H9 (cell line): ENCODE measurements around the gene CD1D. TPM values are rescaled to one million over a fixed set of nuclear protein-coding genes. Genes with fewer than 3 reads are reported as not detected.

ENCODE experiments used
- DNase-seq: peaks from one replicate; pipeline ENCODE4 v3.0.0-alpha.2; 2017
- H2AFZ ChIP-seq: one replicate; pipeline ENCODE4 v1.6.1; 2013; ENCODE audit warnings: mild to moderate bottlenecking, low read length, control low read depth, moderate library complexity
- H2AK5ac ChIP-seq: 2 replicates; pipeline ENCODE4 v1.6.1; 2013; ENCODE audit warnings: low read length, control low read depth, mixed read lengths; ENCODE audit not compliant: insufficient read length
- H2BK120ac ChIP-seq: one replicate; pipeline ENCODE4 v1.6.1; 2013; ENCODE audit warnings: low read depth, mild to moderate bottlenecking, low read length, control low read depth, inconsistent platforms; ENCODE audit not compliant: poor library complexity, severe bottlenecking
- H2BK12ac ChIP-seq: 2 replicates; pipeline ENCODE4 v1.6.1; 2013; ENCODE audit warnings: low read length, control low read depth, mixed read lengths, low read depth; ENCODE audit not compliant: insufficient read length
- H2BK15ac ChIP-seq: 2 replicates; pipeline ENCODE4 v1.6.1; 2013; ENCODE audit warnings: low read depth, low read length, control low read depth
- H2BK20ac ChIP-seq: one replicate; pipeline ENCODE4 v1.6.1; 2013; ENCODE audit warnings: low read depth, mild to moderate bottlenecking, low read length, control low read depth, inconsistent platforms; ENCODE audit not compliant: poor library complexity, severe bottlenecking
- H2BK5ac ChIP-seq: 2 replicates; pipeline ENCODE4 v1.6.1; 2013; ENCODE audit warnings: low read length, control low read depth, mixed read lengths; ENCODE audit not compliant: insufficient read length
- H3K14ac ChIP-seq: 2 replicates; pipeline ENCODE4 v1.6.1; 2013; ENCODE audit warnings: low read length, control low read depth; ENCODE audit not compliant: insufficient read depth
- H3K18ac ChIP-seq: 2 replicates; pipeline ENCODE4 v1.6.1; 2013; ENCODE audit warnings: low read depth, mild to moderate bottlenecking, mixed read lengths, low read length, control low read depth; ENCODE audit not compliant: insufficient read length
- H3K23ac ChIP-seq: 2 replicates; pipeline ENCODE4 v1.6.1; 2013; ENCODE audit warnings: low read length, control low read depth, mixed read lengths, low read depth; ENCODE audit not compliant: insufficient read length
- H3K23me2 ChIP-seq: 2 replicates; pipeline ENCODE4 v1.6.1; 2013; ENCODE audit warnings: low read depth, mild to moderate bottlenecking, mixed read lengths, low read length, control low read depth; ENCODE audit not compliant: insufficient read length, poor library complexity, severe bottlenecking
- H3K27ac ChIP-seq: 2 replicates; pipeline ENCODE4 v1.5.1; 2013; ENCODE audit warnings: low read length, control low read depth, mixed read lengths, low read depth; ENCODE audit not compliant: insufficient read length
- H3K27me3 ChIP-seq: 2 replicates; pipeline ENCODE4 v1.6.1; 2013; ENCODE audit warnings: low read length, control low read depth, inconsistent platforms; ENCODE audit not compliant: insufficient read depth
- H3K4ac ChIP-seq: 2 replicates; pipeline ENCODE4 v1.6.1; 2013; ENCODE audit warnings: low read depth, mild to moderate bottlenecking, control low read depth, inconsistent platforms, low read length, moderate library complexity
- H3K4me1 ChIP-seq: 2 replicates; pipeline ENCODE4 v1.6.1; 2013; ENCODE audit warnings: low read length, control low read depth, inconsistent platforms; ENCODE audit not compliant: insufficient read depth
- H3K4me2 ChIP-seq: 2 replicates; pipeline ENCODE4 v1.6.1; 2013; ENCODE audit warnings: low read length, control low read depth, mixed read lengths; ENCODE audit not compliant: insufficient read length, insufficient read depth
- H3K56ac ChIP-seq: 2 replicates; pipeline ENCODE4 v1.6.1; 2013; ENCODE audit warnings: low read depth, mild to moderate bottlenecking, mixed read lengths, low read length, control low read depth; ENCODE audit not compliant: insufficient read length
- H3K79me1 ChIP-seq: 2 replicates; pipeline ENCODE4 v1.6.1; 2013; ENCODE audit warnings: low read depth, mild to moderate bottlenecking, moderate library complexity, low read length, control low read depth, inconsistent platforms; ENCODE audit not compliant: insufficient read depth, poor library complexity, severe bottlenecking
- H3K79me2 ChIP-seq: 2 replicates; pipeline ENCODE4 v1.6.1; 2013; ENCODE audit warnings: low read length, control low read depth, inconsistent platforms; ENCODE audit not compliant: insufficient read depth
- H3K9ac ChIP-seq: 2 replicates; pipeline ENCODE4 v1.6.1; 2013; ENCODE audit warnings: low read length, control low read depth, mixed read lengths; ENCODE audit not compliant: insufficient read length; ENCODE audit errors: extremely low read depth
- H3K9me3 ChIP-seq: one replicate; pipeline ENCODE4 v1.6.1; 2013; ENCODE audit warnings: low read depth, low read length, inconsistent platforms; ENCODE audit not compliant: control insufficient read depth
- H3T11ph ChIP-seq: one replicate; pipeline ENCODE4 v1.6.1; 2013; ENCODE audit warnings: mild to moderate bottlenecking, low read length, control low read depth, inconsistent platforms
- H4K20me1 ChIP-seq: one replicate; pipeline ENCODE4 v1.6.1; 2013; ENCODE audit not compliant: control insufficient read depth, insufficient read length, insufficient read depth
- H4K5ac ChIP-seq: 2 replicates; pipeline ENCODE4 v1.6.1; 2013; ENCODE audit warnings: low read depth, mild to moderate bottlenecking, mixed read lengths, low read length, control low read depth; ENCODE audit not compliant: insufficient read length
- H4K8ac ChIP-seq: replicated peaks from 2 replicates; pipeline ENCODE4 v1.6.1; 2013; ENCODE audit warnings: low read length, control low read depth, mixed read lengths, low read depth; ENCODE audit not compliant: insufficient read length
- H4K91ac ChIP-seq: 2 replicates; pipeline ENCODE4 v1.6.1; 2013; ENCODE audit warnings: low read depth, mild to moderate bottlenecking, moderate library complexity, mixed read lengths, low read length, control low read depth; ENCODE audit not compliant: insufficient read length
- H3K27ac Mint-ChIP-seq, 3 experiments: 2 replicates in 2 of 3; 3 replicates in 1 of 3; pipeline ENCODE4 v1.8.0; 2020 to 2021; ENCODE audit warnings: mixed read lengths in 3 of 3, mild to moderate bottlenecking in 1 of 3, moderate library complexity in 1 of 3
- H3K27me3 Mint-ChIP-seq: 2 replicates; pipeline ENCODE4 v1.8.0; 2021; ENCODE audit warnings: low read depth, mild to moderate bottlenecking, moderate library complexity, mixed read lengths
- H3K36me3 Mint-ChIP-seq, 3 experiments: 2 replicates in 2 of 3; 3 replicates in 1 of 3; pipeline ENCODE4 v1.8.0; 2020 to 2021; ENCODE audit warnings: low read depth in 3 of 3, mixed read lengths in 3 of 3; ENCODE audit not compliant: insufficient read depth in 1 of 3
- H3K4me1 Mint-ChIP-seq, 2 experiments: 2 replicates each; pipeline ENCODE4 v1.8.0; 2020; ENCODE audit warnings: mixed read lengths in 2 of 2
- H3K4me3 Mint-ChIP-seq, 2 experiments: 2 replicates in 1 of 2; 3 replicates in 1 of 2; pipeline ENCODE4 v1.8.0; 2020 to 2021; ENCODE audit warnings: mild to moderate bottlenecking in 2 of 2, mixed read lengths in 2 of 2, moderate library complexity in 1 of 2
- H3K9me3 Mint-ChIP-seq, 2 experiments: 2 replicates in 1 of 2; 3 replicates in 1 of 2; pipeline ENCODE4 v1.8.0; 2020; ENCODE audit warnings: mild to moderate bottlenecking in 2 of 2, mixed read lengths in 2 of 2, moderate library complexity in 1 of 2
- WGBS: extraction: QIAGEN DNeasy Blood & Tissue Kit; methylation state at CpG from one replicate; pipeline ENCODE4 v1.1.7; 2013; ENCODE audit warnings: missing lambda C conversion rate, low lambda C conversion rate, mixed read lengths; ENCODE audit not compliant: insufficient read length; ENCODE audit errors: extremely low coverage; 5-methylcytosine and 5-hydroxymethylcytosine counted together
- total RNA-seq: library from RNA; stranded (reverse); gene quantifications from 2 replicates; pipeline ENCODE4 v1.2.1, GENCODE V29; 2021
- TF ChIP-seq, protein P1 (sequence below): fragments of 200-600 bp; sonication (generic); conservative IDR thresholded peaks from 3 replicates; pipeline ENCODE4 v1.8.0; 2021; ENCODE audit warnings: antibody characterized with exemption, mild to moderate bottlenecking

CD1D gene
- total RNA-seq, 1 experiment from 2014 or later: 0.98 TPM

GRCh38 chr1:158189624-158190023 lies 8.9 kb downstream of the CD1D start:
- Histone ChIP-seq H3K18ac (no peak overlapping the region), H3K56ac (no peak overlapping the region), H3K79me1 (no peaks in the 10 kb centered on the region), H3K23me2 (no peaks in the 10 kb centered on the region), H3K4ac (no peak overlapping the region), H3T11ph (no peak overlapping the region), H3K4me2 (no peak overlapping the region), H2AK5ac (no peak overlapping the region), H3K4me1 (peaks cover 8% of the 10 kb centered on the region; the same call in 1 of the 2 replicates), H2BK15ac (no peak overlapping the region), H3K9me3 (no peaks in the 10 kb centered on the region), H3K27me3 (no peaks in the 10 kb centered on the region; the same call in 1 of the 2 replicates), H2AFZ (no peak overlapping the region), H4K8ac (no peak overlapping the region), H3K9ac (no peak overlapping the region), H4K91ac (no peak overlapping the region), H3K79me2 (no peaks in the 10 kb centered on the region), H4K20me1 (no peaks in the 10 kb centered on the region), H3K14ac (no peak overlapping the region), H3K23ac (no peak overlapping the region), H2BK20ac (no peak overlapping the region), H2BK5ac (no peak overlapping the region), H3K27ac (no peak overlapping the region), H2BK12ac (no peak overlapping the region), H4K5ac (no peak overlapping the region), H2BK120ac (no peak overlapping the region)
- Mint-ChIP-seq H3K4me3 (no peak overlapping the region), H3K27ac (no peak overlapping the region), H3K36me3 (no peaks in the 10 kb centered on the region), H3K4me1 (peaks cover 33 to 39% of the 10 kb centered on the region in 2 experiments), H3K27me3 (peaks cover 29% of the 10 kb centered on the region), H3K9me3 (no peaks in the 10 kb centered on the region)
- WGBS: no CpG with 5 or more reads among the region's 3 CpGs
- no peak for DNase-seq
- TF ChIP-seq, protein P1, sequence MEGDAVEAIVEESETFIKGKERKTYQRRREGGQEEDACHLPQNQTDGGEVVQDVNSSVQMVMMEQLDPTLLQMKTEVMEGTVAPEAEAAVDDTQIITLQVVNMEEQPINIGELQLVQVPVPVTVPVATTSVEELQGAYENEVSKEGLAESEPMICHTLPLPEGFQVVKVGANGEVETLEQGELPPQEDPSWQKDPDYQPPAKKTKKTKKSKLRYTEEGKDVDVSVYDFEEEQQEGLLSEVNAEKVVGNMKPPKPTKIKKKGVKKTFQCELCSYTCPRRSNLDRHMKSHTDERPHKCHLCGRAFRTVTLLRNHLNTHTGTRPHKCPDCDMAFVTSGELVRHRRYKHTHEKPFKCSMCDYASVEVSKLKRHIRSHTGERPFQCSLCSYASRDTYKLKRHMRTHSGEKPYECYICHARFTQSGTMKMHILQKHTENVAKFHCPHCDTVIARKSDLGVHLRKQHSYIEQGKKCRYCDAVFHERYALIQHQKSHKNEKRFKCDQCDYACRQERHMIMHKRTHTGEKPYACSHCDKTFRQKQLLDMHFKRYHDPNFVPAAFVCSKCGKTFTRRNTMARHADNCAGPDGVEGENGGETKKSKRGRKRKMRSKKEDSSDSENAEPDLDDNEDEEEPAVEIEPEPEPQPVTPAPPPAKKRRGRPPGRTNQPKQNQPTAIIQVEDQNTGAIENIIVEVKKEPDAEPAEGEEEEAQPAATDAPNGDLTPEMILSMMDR: no peak
